Right lobe of liver (tissue), 6 donors: Measurements from ENCODE around the gene POLR2J2. TPM values are rescaled to one million over a fixed set of nuclear protein-coding genes. Genes with fewer than 3 reads are reported as not detected.
A peak's percentile ranks its signal among the peaks of the same experiment; 100 is the strongest.
"Not testable (repeated sequence)": the region's sequence is repeated elsewhere in the genome, so short reads cannot be mapped to it uniquely, and the experiment has no call there.

Source experiments
- ATAC-seq, 4 donors: fragments of 200-7000 bp; cut with Tn5 transposase; one replicate each; pipeline ENCODE4 v1.9.1; 2020; ENCODE audit warnings: mild to moderate bottlenecking in 4 of 4, moderate library complexity in 4 of 4
- DNase-seq, 3 donors: peaks; one replicate each; pipeline ENCODE4 v3.0.0-alpha.2; 2020
- H3K27ac ChIP-seq, 3 donors: fragments of 200-600 bp; one replicate each; pipeline ENCODE4 v1.8.0; 2022
- H3K27me3 ChIP-seq, 2 donors: fragments of 200-600 bp; one replicate each; pipeline ENCODE4 v1.8.0; 2022
- H3K36me3 ChIP-seq, 4 donors: fragments of 200-600 bp; sonication (generic) in 1 of 4; one replicate each; pipeline versions ENCODE4 v1.5.1 to v1.8.0; 2017 to 2022; ENCODE audit warnings: control low read depth in 1 of 4
- H3K4me1 ChIP-seq, 4 donors: fragments of 200-600 bp; sonication (generic) in 1 of 4; one replicate each; pipeline versions ENCODE4 v1.5.1 to v1.8.0; 2017 to 2022; ENCODE audit warnings: control low read depth in 1 of 4
- H3K4me3 ChIP-seq, 3 donors: fragments of 200-600 bp; one replicate each; pipeline ENCODE4 v1.8.0; 2022
- H3K9me3 ChIP-seq, 4 donors: fragments of 200-600 bp; sonication (generic) in 1 of 4; one replicate each; pipeline versions ENCODE4 v1.5.1 to v1.8.0; 2017 to 2022; ENCODE audit warnings: control low read depth in 1 of 4
- WGBS: methylation state at CpG from one replicate; pipeline ENCODE4 v1.1.6; 2018; ENCODE audit warnings: low coverage, low lambda C conversion rate; ENCODE audit not compliant: insufficient coverage; ENCODE audit errors: missing lambda C conversion rate; 5-methylcytosine and 5-hydroxymethylcytosine counted together
- intact Hi-C, 2 donors: fragments of 100-400 bp; cut with DNase I; formaldehyde crosslinking; loops; one replicate each; pipeline versions ENCODE4 v1.11.2 to v1.14.1; 2022
- small RNA-seq, 2 experiments: library from RNA; depleted of rRNA; stranded (forward); fragments of <200 nt; gene quantifications; one replicate each; pipeline ENCODE3, GENCODE V24; 2016
- total RNA-seq, 6 experiments: library from RNA; depleted of rRNA in 2 of 6; stranded (reverse); fragments of >200 nt in 2 of 6; fragmentation: NEBNext Ultra II Directional in 3 of 6; extraction: Animal tissue kit (Norgen Biotek cat#: 25700) in 3 of 6; gene quantifications; one replicate each; pipeline versions ENCODE4 v1.1.0 to v1.2.4, GENCODE V29; 2016 to 2023
- donor health status: DM: no; HTN: yes; CAD: no.
- donor health status: DM: no; HTN: no; CAD: no.
- donor health status: DM: no; HTN: no; CAD: no.
- donor health status: DM: no; HTN: yes; CAD: no.
- donor health status: DM: no; HTN: yes; CAD: no.

POLR2J2 gene
- total RNA-seq, 6 experiments from 2014 or later, result 0.25 to 9.5 (median 5.2) TPM

DNA sequence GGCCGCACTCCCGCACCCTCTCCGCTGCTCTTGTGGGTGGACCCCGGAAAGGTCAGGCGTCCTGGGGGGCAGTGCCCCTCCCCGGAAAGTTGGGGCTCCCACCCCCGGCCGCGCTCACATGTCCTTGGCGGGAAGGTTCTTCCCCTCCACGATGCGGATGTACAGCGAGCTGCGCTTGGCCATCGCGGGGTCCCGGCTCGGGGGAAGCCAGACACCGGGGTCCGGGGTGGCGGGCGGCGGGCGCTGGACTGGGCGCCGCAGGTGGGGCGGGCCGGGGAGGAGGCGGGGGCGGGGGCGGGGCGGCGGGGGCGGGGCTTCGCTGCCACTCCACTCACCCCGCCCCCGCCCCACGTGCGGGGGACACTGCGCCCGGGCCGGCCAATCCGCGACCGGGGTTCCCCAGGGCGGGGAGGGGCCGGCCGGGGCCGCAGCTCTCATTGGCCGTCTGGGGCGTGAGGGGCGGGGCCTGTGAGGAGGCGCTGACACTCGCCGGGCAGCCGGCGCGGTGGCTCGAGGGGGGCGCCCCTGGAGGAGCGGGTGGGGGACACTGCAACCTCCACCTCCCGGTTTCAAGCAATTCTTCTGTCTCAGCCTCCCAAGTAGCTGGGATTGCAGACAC lies 54.8 kb downstream of the POLR2J2 start, which contains the start of gene RASA4:
TSS of gene RASA4 (minus strand) at position 250 of the 619 bp plus-strand sequence. CDS start at position 183, 67 bp downstream.
- peak; percentile 93 to 96 (median 96) for ATAC-seq
- H3K27ac ChIP-seq, H3K36me3 ChIP-seq, H3K27me3 ChIP-seq, H3K9me3 ChIP-seq, H3K4me1 ChIP-seq, intact Hi-C loops: not testable (repeated sequence)
- WGBS, result 0% methylated on average over 3 of the region's 62 CpGs
- peak; percentile 58 to 71 (median 67) for DNase-seq
- peak within 1 kb of the TSS in 2 of 3 donors; percentile 38 to 45 for H3K4me3 ChIP-seq

Small RNA genes within 50 kb of the gene (small RNA-seq; reads per million reads assigned to genes)
- 0 reads per million in 2 experiments for gene AC105052.3
- 0 reads per million in 2 experiments for gene UPK3BL1

Other genes with a start within 250 kb of the POLR2J2 start
- gene ORAI2, start 238.1 kb downstream of the POLR2J2 start, total RNA-seq, result 1 to 10 TPM; 1.2 to 4.2 (median 2.6) TPM
- gene ALKBH4, start 206.8 kb downstream of the POLR2J2 start, total RNA-seq, result 10 to 100 TPM in 1 of 6 experiments, 1 to 10 TPM in 5; 3.7 to 11.7 (median 5.6) TPM
- 10 to 100 TPM in 4 of 6 experiments, 1 to 10 TPM in 2; 8.3 to 15.5 (median 12.9) TPM for gene LRWD1, start 206.7 kb downstream of the POLR2J2 start, total RNA-seq
- gene POLR2J, start 192.7 kb downstream of the POLR2J2 start, total RNA-seq, result 10 to 100 TPM; 18.8 to 27.1 (median 20.3) TPM
- 1 to 10 TPM; 1.1 to 3.4 (median 2.7) TPM for gene RASA4B, start 153.9 kb downstream of the POLR2J2 start, total RNA-seq
- gene UPK3BL2, start 128.0 kb downstream of the POLR2J2 start, total RNA-seq, result 10 to 100 TPM in 2 of 6 experiments, 1 to 10 TPM in 2, under 1 TPM in 1, not detected in 1; 0.43 to 10.8 (median 7.9) TPM
- under 1 TPM in 2 of 6 experiments, not detected in 4; 0.13 to 0.30 TPM for gene SPDYE2, start 120.4 kb downstream of the POLR2J2 start, total RNA-seq
- gene POLR2J3, start 99.1 kb downstream of the POLR2J2 start, total RNA-seq, result 10 to 100 TPM in 4 of 6 experiments, 1 to 10 TPM in 2; 6.3 to 25.3 (median 12.9) TPM
- 10 to 100 TPM in 1 of 6 experiments, 1 to 10 TPM in 5; 1.9 to 10.5 (median 7.2) TPM for gene RASA4, start 54.9 kb downstream of the POLR2J2 start, total RNA-seq
- gene UPK3BL1, start 28.9 kb downstream of the POLR2J2 start, total RNA-seq, result 10 to 100 TPM in 2 of 6 experiments, 1 to 10 TPM in 4; 6.2 to 12.4 (median 8.8) TPM
- not detected for gene SPDYE2B, start 21.3 kb downstream of the POLR2J2 start, total RNA-seq
- 10 to 100 TPM in 2 of 6 experiments, 1 to 10 TPM in 4; 6.4 to 13.5 (median 8.4) TPM for gene FAM185A, start 77.3 kb upstream of the POLR2J2 start, total RNA-seq
- gene LRRC17, start 241.3 kb upstream of the POLR2J2 start, total RNA-seq, result 1 to 10 TPM in 3 of 6 experiments, under 1 TPM in 3; 0.64 to 1.8 (median 1.3) TPM